GM12801 (cell line): ENCODE results near the gene SDSL.

Source experiments
- TF ChIP-seq, protein P1 (sequence below): IDR thresholded peaks from one replicate; pipeline ENCODE4 v1.5.1; 2011; ENCODE audit warnings: control low read depth; ENCODE audit not compliant: insufficient read length; ENCODE audit errors: extremely low read depth

SDSL gene

DNA sequence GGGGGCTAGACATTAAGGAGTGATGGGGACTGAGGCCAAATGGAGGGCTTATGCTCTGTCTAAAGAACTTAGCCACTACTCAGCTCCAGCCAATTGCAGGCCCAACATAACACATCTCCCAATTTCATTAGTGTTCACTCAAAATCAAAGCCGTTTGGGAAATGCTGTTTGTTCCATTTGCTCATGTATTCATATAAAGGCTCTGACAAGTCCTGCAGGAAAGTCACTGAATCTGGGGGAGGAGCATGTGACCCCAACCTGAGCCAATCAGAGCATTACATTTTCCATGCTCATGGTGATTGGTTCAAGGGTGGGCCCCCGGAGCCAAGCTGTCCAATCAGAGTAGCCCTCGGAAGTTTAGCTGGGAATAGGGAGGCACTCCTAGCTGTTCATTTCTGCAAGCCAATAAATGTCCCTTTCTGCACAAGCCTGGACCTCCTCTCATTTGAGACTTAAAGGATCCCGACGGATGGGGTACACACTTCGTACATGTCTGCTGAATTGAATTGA, 20.9 kb downstream of the SDSL start:
- TF ChIP-seq, protein P1, sequence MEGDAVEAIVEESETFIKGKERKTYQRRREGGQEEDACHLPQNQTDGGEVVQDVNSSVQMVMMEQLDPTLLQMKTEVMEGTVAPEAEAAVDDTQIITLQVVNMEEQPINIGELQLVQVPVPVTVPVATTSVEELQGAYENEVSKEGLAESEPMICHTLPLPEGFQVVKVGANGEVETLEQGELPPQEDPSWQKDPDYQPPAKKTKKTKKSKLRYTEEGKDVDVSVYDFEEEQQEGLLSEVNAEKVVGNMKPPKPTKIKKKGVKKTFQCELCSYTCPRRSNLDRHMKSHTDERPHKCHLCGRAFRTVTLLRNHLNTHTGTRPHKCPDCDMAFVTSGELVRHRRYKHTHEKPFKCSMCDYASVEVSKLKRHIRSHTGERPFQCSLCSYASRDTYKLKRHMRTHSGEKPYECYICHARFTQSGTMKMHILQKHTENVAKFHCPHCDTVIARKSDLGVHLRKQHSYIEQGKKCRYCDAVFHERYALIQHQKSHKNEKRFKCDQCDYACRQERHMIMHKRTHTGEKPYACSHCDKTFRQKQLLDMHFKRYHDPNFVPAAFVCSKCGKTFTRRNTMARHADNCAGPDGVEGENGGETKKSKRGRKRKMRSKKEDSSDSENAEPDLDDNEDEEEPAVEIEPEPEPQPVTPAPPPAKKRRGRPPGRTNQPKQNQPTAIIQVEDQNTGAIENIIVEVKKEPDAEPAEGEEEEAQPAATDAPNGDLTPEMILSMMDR = no peak

DNA sequence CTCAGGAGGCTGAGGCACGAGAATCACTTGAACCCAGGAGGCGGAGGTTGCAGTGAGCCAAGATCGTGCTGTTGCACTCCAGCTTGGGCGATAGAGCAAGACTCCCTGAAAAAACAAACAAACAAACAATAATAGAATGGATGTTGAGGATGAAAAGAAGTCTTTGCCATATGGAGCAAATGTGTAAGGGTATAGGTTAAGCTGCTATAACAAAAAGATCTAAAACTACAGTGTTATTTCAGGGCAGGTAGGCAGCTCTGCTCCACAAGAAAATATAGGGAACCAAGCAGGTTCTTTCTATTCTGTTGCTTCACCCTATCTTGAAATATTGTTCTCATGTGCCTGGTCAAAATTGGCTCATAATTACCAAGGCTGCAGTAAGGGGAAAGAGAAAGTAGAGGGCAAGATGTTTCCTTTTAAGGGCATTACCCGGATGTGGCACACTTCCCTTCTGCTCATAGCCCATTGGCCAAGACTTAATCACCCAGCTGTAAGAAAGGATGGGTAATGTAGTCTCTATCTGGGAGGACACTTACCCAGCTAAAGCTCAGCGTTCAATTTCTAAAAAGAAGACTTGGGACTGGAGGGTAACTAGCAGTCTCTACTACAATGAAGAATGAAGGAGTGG, 23.5 kb downstream of the SDSL start:
- TF ChIP-seq, protein P1 = no peak

DNA sequence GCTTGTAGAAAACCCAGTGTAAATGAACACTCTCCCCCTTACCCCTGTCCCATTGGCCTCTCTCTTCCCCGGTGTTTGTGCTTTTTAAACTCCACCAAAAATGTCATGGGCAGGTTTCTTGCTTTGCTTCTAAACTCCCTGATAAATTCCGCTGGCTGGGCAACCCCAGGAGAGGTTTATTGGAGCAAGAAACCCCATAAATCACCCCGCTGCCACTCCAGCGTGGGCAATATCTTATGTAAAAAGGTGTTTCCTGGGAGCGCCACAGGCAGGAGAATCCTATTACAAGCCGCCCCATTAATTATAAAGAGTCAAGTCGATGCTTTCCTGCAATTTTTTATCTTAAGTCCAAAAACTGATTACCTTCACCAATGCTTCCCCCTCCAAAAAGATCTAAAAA, 26.7 kb downstream of the SDSL start:
- TF ChIP-seq, protein P1 = no peak

DNA sequence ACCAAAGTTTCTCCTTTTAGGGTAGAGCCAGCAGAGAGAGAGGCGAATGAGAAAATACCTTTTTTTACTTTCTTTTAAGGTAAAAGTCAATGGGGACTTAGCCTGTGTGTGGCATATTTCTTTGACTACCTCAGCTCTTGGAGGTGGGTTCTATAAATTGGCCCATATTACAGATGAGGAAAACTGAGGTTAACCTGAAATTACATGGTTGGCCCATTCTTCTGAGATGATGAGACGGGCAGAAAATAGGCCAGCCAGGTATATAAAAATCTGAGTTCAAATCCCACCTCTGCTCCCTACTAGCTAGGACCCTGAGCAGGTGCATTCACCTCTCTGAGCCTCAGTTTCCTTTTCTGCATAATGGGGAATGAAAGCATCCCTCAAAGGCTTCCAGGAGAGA, 27.1 kb downstream of the SDSL start:
- TF ChIP-seq, protein P1 = no peak

DNA sequence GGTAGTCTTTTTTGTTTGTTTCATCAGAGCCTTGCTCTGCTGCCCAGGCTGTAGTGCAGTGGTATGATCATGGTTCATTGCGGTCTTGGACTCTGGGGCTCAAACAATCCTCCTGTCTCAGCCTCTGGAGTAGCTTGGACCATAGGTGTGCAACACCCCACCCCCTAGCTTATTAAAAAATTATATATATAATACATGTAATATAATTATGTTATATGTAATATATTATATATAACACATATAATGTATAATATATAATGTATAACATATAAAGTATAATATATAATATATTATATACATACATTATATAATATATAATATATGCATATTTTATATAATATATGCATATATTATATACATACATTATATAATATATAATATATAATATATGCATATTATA, 27.7 kb downstream of the SDSL start:
- TF ChIP-seq, protein P1 = no peak

DNA sequence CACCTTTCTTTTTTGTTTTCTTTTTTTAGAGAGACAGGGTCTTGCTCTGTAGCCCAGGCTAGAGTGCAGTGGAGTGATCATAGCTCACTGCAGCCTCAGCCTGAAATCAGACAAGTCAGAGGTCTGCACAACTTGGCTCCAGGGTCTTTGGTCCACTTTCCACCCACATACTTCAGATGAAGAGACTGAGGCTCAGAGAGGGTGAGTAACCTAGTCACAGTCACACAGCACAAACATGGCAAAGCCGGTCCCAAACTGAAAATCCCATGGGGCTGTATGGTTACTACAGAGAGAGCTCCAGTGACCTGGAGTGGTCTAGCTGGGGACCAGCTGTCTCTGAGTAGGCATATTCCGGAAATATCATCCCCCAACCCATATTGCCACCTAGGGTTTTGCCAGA, 30.3 kb downstream of the SDSL start:
- TF ChIP-seq, protein P1 = no peak

DNA sequence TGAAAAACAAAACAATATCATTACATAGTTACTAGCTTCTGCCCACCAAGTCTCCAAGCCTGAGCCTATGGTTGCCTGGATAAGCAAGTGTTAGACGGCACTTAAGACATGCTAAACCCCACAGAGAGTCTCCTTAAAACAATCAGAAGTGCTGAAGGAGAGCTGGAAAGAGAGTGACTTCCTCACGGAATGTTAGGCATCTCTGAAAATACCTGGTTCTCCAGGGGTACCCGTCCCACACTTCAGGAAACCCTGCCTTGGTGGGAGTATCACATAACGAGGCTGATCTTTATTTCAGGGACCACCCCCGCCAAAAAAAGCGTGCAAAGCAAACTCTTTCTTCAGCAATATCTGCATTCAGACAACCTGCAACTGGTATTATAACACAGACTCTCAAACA, 31.1 kb downstream of the SDSL start:
- TF ChIP-seq, protein P1 = no peak
